GM10266 (cell line): ENCODE data around the gene SGPL1.
"Not testable (repeated sequence)": the region's sequence is repeated elsewhere in the genome, so short reads cannot be mapped to it uniquely, and the experiment has no call there.

Experiments
- DNase-seq: peaks from one replicate; pipeline ENCODE4 v3.0.0; 2012; ENCODE audit errors: extremely low spot score
- TF ChIP-seq, protein P1 (sequence below): IDR thresholded peaks from 2 replicates; pipeline ENCODE4 v1.5.1; 2012; ENCODE audit warnings: mild to moderate bottlenecking, low read depth; ENCODE audit not compliant: control insufficient read depth, insufficient read depth; ENCODE audit errors: missing control alignments

Gene SGPL1

DNA sequence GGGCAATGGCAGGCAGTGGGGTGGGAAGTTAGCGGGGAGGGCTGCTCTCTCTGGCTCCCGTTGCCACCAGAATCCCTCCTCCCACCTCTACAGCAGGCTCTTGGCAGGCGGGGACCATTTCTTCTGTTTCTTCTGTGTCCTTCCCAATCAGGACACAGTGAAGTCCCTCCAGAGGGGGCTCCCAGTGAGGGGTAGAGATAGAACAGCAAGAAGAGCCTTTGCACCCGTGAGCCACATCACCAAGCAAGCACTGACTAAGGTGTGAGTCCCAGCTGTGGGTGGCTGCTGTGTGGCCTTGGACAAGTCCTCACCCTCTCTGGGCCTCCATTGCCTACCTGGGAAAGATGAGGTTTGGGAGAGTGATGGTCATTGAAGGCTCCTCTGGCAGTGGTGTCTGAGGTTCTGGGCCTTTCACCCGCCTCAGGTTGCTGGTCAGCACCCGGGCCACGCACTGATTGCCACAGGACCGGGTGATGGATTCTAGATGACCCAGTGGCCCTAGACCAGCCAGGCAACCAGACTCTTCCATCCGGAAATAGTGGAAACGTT, 98.6 kb downstream of the SGPL1 start:
- DNase-seq = no peak
- TF ChIP-seq, protein P1, sequence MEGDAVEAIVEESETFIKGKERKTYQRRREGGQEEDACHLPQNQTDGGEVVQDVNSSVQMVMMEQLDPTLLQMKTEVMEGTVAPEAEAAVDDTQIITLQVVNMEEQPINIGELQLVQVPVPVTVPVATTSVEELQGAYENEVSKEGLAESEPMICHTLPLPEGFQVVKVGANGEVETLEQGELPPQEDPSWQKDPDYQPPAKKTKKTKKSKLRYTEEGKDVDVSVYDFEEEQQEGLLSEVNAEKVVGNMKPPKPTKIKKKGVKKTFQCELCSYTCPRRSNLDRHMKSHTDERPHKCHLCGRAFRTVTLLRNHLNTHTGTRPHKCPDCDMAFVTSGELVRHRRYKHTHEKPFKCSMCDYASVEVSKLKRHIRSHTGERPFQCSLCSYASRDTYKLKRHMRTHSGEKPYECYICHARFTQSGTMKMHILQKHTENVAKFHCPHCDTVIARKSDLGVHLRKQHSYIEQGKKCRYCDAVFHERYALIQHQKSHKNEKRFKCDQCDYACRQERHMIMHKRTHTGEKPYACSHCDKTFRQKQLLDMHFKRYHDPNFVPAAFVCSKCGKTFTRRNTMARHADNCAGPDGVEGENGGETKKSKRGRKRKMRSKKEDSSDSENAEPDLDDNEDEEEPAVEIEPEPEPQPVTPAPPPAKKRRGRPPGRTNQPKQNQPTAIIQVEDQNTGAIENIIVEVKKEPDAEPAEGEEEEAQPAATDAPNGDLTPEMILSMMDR = no peak

DNA sequence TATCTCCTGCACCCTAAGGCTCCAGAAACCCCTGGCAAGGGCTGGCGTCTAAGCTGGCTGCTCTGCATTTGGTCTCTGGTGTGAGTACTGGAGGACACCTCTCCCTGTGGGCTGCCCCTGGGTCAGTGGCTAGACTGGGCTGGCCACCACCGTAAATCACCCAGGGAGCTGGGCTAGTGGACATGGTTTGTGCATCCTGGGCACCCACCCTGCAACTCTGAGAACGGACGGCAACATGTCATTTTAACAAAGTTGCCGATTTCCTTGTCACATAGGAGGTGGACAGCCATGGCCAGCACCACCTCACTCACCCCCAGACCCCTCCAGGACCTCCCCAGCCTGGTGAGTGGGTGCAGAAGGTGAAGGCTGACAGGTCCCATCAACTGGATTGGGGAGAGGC, 99.5 kb downstream of the SGPL1 start:
- TF ChIP-seq, protein P1 = no peak
- no peak for DNase-seq

DNA sequence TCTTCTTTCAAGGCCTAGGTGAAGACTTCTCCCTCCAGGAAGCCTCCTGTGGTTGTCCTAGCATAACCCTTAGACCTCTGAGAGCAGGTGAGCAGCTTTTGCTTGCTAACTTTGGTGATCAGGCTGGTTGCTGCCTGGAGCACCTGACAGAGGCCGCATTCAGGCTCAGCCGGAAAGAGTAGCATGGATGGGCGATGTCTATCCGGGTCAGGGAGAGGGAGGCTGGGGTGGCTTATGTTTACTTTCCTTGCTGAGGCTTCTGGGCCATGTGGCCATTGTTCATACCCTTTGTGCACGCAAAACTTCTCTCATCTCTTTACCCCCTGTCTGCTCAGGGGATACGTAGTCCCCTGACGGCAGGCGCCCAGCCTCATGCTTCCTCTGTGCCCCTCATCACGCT, 100.1 kb downstream of the SGPL1 start:
- DNase-seq = no peak
- TF ChIP-seq, protein P1 = no peak

DNA sequence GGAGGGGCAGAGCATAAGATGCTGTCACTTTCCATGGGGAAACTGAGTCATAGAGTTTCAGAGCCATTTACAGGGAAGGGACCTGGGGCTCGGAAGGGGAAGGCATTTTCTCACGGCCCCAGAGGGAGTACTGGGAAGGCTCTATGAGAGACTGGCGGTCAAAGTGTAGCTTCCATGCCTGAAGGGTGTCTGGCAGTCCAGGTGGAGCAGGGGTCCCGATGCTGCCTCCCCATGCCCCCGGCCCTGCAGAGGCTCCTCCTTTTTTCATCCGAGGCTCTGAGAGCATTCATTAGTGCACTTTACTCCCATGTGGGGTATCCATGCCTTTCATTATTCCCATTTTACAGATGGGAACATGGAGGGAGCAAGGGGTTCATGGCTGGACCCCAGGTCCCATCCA, 100.5 kb downstream of the SGPL1 start:
- no peak for DNase-seq
- TF ChIP-seq, protein P1 = no peak

DNA sequence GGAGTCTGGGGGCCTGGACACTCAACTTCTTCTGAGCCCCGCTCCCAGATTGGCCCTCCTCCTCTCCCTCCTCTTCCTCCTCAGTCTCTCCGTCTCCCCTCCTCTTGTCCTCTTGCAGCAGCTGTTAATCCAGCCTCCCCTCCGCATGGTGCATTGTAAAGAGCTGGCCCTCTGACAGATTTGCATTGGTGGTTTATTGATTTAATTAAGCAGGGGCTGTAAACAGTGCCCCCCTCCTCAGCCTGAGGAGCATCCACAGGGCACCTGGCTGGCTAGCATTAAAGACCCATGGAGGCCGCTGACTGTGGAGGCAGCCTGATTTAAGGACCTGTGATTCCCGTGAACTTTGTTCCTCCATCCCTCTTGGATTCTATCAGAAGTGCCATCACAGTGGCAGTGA, 101.5 kb downstream of the SGPL1 start:
- TF ChIP-seq, protein P1 = no peak
- DNase-seq = no peak

DNA sequence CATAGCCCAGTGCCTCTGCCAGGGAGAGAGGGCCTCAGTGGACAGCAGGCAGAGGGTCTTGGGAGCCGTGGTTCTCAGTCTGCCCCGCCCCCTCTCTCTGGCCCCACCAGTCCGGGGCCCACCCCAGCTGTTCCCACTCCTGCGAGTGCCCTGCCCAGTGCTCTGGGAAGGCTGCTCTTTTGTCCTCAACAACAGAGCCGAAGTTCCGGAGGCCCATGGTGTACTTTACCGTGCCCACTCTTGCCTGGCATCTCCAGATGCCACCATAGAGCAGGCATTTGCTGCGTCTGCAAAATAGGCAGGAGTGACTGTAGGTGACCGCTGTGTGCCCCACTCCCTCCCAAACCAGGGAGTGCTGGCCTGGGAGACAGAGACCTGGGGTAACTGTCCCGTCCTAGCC, 101.9 kb downstream of the SGPL1 start:
- DNase-seq = no peak
- TF ChIP-seq, protein P1 = no peak

DNA sequence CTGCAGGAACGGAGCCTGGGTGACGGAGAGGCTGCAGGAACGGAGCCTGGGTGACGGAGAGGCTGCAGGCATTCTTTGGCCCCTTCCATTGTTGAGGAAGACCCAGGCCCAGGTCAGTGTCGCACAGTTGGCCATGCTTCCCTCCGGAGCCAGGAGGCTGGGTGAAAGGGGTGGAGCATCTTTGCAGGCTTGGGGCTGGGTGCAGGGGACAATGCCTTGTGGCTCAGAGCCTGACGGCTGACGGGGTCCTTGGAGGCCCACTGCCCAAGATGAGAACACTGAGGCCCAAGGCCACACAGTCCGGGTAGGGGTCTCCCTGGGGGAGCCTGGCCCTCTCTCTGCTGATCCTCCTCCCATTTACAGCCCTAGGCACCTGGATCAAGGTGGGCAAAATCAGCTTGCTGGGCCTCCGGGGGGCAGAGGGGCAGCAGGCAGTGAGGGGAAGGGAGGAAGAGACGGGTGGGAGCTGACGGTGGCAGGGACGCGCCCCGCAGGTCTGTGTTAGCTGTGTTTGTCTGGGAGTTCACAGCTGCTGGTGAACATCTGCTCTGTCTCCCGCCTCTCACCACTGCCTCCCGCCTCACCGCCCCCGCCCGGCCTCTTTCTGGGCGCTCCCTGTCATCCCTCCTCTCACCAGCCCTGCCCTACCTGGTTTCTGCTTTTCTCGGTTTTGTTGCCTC, 103.2 kb downstream of the SGPL1 start:
- no peak for DNase-seq
- TF ChIP-seq, protein P1 = no peak

DNA sequence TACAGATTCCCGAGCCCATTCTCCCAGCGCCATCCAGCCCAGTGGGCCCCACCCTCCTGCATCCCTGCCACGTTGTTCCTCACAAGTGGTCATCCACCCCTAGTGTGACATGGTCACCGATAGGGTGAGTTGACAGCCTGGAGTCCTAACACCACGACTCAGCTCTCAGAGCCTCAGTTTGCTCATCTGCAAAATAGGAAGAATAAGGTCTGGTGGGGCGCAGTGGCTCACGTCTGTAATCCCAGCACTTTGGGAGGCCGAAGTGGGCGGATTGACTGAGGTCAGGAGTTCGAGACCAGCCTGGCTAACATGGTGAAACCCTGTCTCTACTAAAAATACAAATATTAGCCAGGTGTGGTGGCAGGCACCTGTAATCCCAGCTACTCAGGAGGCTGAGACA, 104.2 kb downstream of the SGPL1 start:
- not testable (repeated sequence) for DNase-seq
